HEK293 (cell line): ENCODE measurements around the gene MAP3K20.

Experiments used
- KLF10 ChIP-seq: fragments of 450-650 bp; IDR thresholded peaks from 2 replicates; pipeline ENCODE4 v1.5.1; 2018; ENCODE audit warnings: missing biosample characterization, mild to moderate bottlenecking, missing genetic modification characterization
- ZNF362 ChIP-seq: fragments of 450-650 bp; formaldehyde crosslinking; IDR thresholded peaks from 2 replicates; pipeline ENCODE4 v1.5.1; 2016; ENCODE audit warnings: missing biosample characterization, missing genetic modification characterization
- ZNF768 ChIP-seq: fragments of 450-650 bp; formaldehyde crosslinking; IDR thresholded peaks from 2 replicates; pipeline ENCODE4 v1.5.1; 2018; ENCODE audit warnings: missing biosample characterization, mild to moderate bottlenecking, missing genetic modification characterization
- TF ChIP-seq, protein P1 (sequence below): fragments of 450-650 bp; formaldehyde crosslinking; IDR thresholded peaks from 2 replicates; pipeline ENCODE4 v1.5.1; 2016; ENCODE audit warnings: missing biosample characterization, missing genetic modification characterization
- TF ChIP-seq, protein P2 (sequence below): fragments of 450-650 bp; formaldehyde crosslinking; IDR thresholded peaks from 2 replicates; pipeline ENCODE4 v1.5.1; 2016; ENCODE audit warnings: missing biosample characterization, missing genetic modification characterization
- TF ChIP-seq, protein P3 (sequence below): fragments of 450-650 bp; formaldehyde crosslinking; IDR thresholded peaks from 2 replicates; pipeline ENCODE4 v1.5.1; 2017; ENCODE audit warnings: missing biosample characterization, missing genetic modification characterization

- TF ChIP-seq, protein P1, sequence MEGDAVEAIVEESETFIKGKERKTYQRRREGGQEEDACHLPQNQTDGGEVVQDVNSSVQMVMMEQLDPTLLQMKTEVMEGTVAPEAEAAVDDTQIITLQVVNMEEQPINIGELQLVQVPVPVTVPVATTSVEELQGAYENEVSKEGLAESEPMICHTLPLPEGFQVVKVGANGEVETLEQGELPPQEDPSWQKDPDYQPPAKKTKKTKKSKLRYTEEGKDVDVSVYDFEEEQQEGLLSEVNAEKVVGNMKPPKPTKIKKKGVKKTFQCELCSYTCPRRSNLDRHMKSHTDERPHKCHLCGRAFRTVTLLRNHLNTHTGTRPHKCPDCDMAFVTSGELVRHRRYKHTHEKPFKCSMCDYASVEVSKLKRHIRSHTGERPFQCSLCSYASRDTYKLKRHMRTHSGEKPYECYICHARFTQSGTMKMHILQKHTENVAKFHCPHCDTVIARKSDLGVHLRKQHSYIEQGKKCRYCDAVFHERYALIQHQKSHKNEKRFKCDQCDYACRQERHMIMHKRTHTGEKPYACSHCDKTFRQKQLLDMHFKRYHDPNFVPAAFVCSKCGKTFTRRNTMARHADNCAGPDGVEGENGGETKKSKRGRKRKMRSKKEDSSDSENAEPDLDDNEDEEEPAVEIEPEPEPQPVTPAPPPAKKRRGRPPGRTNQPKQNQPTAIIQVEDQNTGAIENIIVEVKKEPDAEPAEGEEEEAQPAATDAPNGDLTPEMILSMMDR (tag by site-specific recombination) = no peak
- TF ChIP-seq, protein P2, sequence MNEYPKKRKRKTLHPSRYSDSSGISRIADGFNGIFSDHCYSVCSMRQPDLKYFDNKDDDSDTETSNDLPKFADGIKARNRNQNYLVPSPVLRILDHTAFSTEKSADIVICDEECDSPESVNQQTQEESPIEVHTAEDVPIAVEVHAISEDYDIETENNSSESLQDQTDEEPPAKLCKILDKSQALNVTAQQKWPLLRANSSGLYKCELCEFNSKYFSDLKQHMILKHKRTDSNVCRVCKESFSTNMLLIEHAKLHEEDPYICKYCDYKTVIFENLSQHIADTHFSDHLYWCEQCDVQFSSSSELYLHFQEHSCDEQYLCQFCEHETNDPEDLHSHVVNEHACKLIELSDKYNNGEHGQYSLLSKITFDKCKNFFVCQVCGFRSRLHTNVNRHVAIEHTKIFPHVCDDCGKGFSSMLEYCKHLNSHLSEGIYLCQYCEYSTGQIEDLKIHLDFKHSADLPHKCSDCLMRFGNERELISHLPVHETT (tag by site-specific recombination) = no peak
- TF ChIP-seq, protein P3, sequence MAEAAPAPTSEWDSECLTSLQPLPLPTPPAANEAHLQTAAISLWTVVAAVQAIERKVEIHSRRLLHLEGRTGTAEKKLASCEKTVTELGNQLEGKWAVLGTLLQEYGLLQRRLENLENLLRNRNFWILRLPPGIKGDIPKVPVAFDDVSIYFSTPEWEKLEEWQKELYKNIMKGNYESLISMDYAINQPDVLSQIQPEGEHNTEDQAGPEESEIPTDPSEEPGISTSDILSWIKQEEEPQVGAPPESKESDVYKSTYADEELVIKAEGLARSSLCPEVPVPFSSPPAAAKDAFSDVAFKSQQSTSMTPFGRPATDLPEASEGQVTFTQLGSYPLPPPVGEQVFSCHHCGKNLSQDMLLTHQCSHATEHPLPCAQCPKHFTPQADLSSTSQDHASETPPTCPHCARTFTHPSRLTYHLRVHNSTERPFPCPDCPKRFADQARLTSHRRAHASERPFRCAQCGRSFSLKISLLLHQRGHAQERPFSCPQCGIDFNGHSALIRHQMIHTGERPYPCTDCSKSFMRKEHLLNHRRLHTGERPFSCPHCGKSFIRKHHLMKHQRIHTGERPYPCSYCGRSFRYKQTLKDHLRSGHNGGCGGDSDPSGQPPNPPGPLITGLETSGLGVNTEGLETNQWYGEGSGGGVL (tag by site-specific recombination) = no peak
- TF ChIP-seq KLF10 (tag by site-specific recombination) = no peak
- TF ChIP-seq ZNF768 (tag by site-specific recombination) = no peak
- TF ChIP-seq ZNF362 (tag by site-specific recombination) = no peak
These were observed 164.0 kb downstream of the MAP3K20 start for GRCh38 chr2:173239644-173240043.
